Measurements from ENCODE around the gene TDRD12. TPM values are rescaled to one million over a fixed set of nuclear protein-coding genes. Genes with fewer than 3 reads are reported as not detected.

The TDRD12 gene
- polyA plus RNA-seq (ENCODE audit: insufficient read length in 4 of 4), result 1 to 10 TPM in 1 of 4 donors, under 1 TPM in 3; 0.26 to 1.1 (median 0.50) TPM

GRCh38 chr19:32719611-32720059, at the start of gene TDRD12:
Gene TDRD12 (plus strand): TSS chr19:32719767. CDS start chr19:32720073, 306 bp downstream.
- DNase-seq (ENCODE audit: low read depth in 4 of 4, low spot score in 3 of 4), result no peak

GRCh38 chr19:32671883-32672593, 47.5 kb upstream of the TDRD12 start:
- DNase-seq (ENCODE audit: low read depth in 4 of 4, low spot score in 3 of 4), result no peak

- DNase-seq (ENCODE audit: low read depth in 4 of 4, low spot score in 3 of 4), result no peak
Measured at GRCh38 chr19:32672841-32673240, 46.7 kb upstream of the TDRD12 start.

GRCh38 chr19:32673573-32673972, 46.0 kb upstream of the TDRD12 start:
- DNase-seq (ENCODE audit: low read depth in 4 of 4, low spot score in 3 of 4), result no peak

GRCh38 chr19:32674153-32674930, 45.2 kb upstream of the TDRD12 start:
- no peak for DNase-seq (ENCODE audit: low read depth in 4 of 4, low spot score in 3 of 4)

GRCh38 chr19:32674931-32675719, 44.4 kb upstream of the TDRD12 start, which contains the start of gene ANKRD27:
Gene ANKRD27 (minus strand): TSS chr19:32675180. CDS start chr19:32659015, 16,165 bp downstream.
- DNase-seq (ENCODE audit: low read depth in 4 of 4, low spot score in 3 of 4), result peak; percentile 95 to 98 (median 97)

- DNase-seq (ENCODE audit: low read depth in 4 of 4, low spot score in 3 of 4), result no peak
Measured at GRCh38 chr19:32675720-32676185, 43.8 kb upstream of the TDRD12 start, which contains the start of gene RGS9BP. Gene RGS9BP (plus strand): TSS chr19:32675848. CDS start chr19:32676264, 416 bp downstream.

GRCh38 chr19:32676186-32676894, 43.2 kb upstream of the TDRD12 start:
- no peak for DNase-seq (ENCODE audit: low read depth in 4 of 4, low spot score in 3 of 4)

- DNase-seq (ENCODE audit: low read depth in 4 of 4, low spot score in 3 of 4), result no peak
Measured at GRCh38 chr19:32676895-32677359, 42.6 kb upstream of the TDRD12 start.

GRCh38 chr19:32677657-32678056, 41.9 kb upstream of the TDRD12 start:
- no peak for DNase-seq (ENCODE audit: low read depth in 4 of 4, low spot score in 3 of 4)

GRCh38 chr19:32680986-32681385, 38.6 kb upstream of the TDRD12 start:
- no peak for DNase-seq (ENCODE audit: low read depth in 4 of 4, low spot score in 3 of 4)

- no peak for DNase-seq (ENCODE audit: low read depth in 4 of 4, low spot score in 3 of 4)
Measured at GRCh38 chr19:32682317-32682716, 37.2 kb upstream of the TDRD12 start.

- no peak for DNase-seq (ENCODE audit: low read depth in 4 of 4, low spot score in 3 of 4)
Measured at GRCh38 chr19:32686847-32687475, 32.6 kb upstream of the TDRD12 start.

- DNase-seq (ENCODE audit: low read depth in 4 of 4, low spot score in 3 of 4), result no peak
Measured at GRCh38 chr19:32687681-32688080, 31.9 kb upstream of the TDRD12 start.

GRCh38 chr19:32688311-32688710, 31.3 kb upstream of the TDRD12 start:
- DNase-seq (ENCODE audit: low read depth in 4 of 4, low spot score in 3 of 4), result no peak

GRCh38 chr19:32691291-32691951, 28.1 kb upstream of the TDRD12 start, which contains the start of gene NUDT19:
Gene NUDT19 (plus strand): TSS chr19:32691821. CDS start chr19:32691961, 140 bp downstream.
- DNase-seq (ENCODE audit: low read depth in 4 of 4, low spot score in 3 of 4), result peak in 3 of 4 donors; percentile 63 to 70 (median 66)

GRCh38 chr19:32691952-32692726, 27.4 kb upstream of the TDRD12 start:
- DNase-seq (ENCODE audit: low read depth in 4 of 4, low spot score in 3 of 4), result no peak

- no peak for DNase-seq (ENCODE audit: low read depth in 4 of 4, low spot score in 3 of 4)
Measured at GRCh38 chr19:32692727-32693061, 26.9 kb upstream of the TDRD12 start.

Measured in left renal pelvis (tissue), 4 donors.